NOMO-1 (cell line): Measurements from ENCODE around the gene PSMD1.
A peak's percentile ranks its signal among the peaks of the same experiment; 100 is the strongest.

Experiments
- DNase-seq, 2 experiments: peaks; one replicate each; lab custom pipeline; 2025; ENCODE audit not compliant: unreplicated experiment in 2 of 2; lab: John Stamatoyannopoulos, UW

PSMD1 gene

DNA sequence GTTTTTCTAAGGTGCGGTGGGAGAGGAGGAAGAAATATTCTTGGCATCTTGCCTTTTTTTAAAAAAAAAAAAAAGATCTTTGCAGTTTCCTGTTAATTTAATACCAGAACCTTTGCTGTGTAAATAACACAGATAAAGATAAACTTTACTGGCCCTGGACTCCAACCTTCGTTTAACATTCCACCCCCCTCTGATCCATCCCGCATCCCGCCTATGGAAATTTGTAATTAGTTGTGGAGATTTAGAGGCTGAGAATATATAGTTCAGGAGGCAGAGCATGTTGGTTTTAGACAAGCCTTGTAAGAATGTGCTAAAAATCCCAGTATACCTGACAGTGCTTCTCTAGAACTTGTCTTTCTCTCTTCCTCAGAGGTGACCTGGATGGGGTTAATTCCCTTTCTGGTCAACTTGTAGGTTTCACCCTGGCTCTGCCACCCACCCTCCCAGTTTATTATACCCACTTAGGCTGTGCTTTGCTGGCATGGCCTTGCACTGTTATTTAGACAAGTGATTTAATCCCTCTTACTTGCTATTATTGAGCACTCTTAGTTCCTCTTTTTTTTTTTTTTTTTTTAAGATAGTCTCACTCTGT is 22.3 kb upstream of the PSMD1 start:
- DNase-seq, result peak; percentile 3 to 47

DNA sequence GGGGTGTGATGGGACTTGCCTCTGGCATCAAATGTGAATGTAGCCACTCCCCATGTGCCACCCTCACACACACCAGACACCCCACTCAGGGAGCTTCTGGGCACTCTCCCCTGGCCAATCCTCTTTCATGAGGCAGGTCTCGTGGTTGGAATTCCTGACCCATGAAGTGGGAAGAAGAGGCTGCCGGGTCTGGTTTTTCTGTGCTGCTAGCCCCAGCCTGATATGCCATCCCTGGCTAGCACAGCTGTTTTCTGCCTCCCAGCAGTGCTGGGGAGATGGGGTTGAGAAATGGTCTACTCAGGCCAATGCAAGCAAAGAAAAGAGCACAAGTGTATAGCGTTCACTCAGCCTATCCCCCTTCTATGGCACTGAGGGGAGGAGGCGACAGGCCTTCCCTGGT is 20.5 kb upstream of the PSMD1 start:
- DNase-seq, result no peak

GRCh38 chr2:231036578-231037106 is 20.0 kb upstream of the PSMD1 start:
- DNase-seq, result no peak

DNA sequence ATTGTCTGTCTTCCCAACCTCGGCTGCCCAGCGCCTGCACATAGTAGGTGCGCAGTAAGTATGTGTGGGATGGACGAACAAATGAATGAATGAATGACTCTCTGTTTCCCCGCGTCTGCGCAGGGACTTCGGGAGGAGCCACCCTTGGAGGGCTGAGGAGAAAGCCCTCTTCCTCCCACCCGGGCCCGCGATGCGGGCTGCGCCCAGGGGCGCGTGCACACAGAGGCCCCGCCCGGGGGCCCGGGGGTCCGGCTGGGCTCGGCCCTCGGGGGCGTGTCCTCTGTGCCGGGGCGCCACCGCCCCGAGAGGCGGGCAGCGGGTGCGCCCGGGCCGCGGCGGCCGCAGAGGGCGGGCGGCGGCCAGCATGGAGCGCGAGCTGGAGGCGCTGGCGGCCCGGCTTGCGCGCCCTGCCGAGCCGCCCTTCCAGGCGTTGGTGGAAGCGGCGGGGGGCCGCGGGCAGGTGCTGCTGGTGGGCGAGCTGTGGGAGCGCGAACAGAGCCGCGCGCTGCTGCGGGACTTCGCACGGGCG is 19.4 kb upstream of the PSMD1 start, which contains the start of gene C2orf72:
Gene C2orf72, plus strand, starts transcription at position 322 of the 529 bp plus-strand sequence. Its CDS starts 43 bp downstream, at position 365.
- no peak for DNase-seq

GRCh38 chr2:231037731-231038482 is 18.8 kb upstream of the PSMD1 start:
- DNase-seq, result no peak

DNA sequence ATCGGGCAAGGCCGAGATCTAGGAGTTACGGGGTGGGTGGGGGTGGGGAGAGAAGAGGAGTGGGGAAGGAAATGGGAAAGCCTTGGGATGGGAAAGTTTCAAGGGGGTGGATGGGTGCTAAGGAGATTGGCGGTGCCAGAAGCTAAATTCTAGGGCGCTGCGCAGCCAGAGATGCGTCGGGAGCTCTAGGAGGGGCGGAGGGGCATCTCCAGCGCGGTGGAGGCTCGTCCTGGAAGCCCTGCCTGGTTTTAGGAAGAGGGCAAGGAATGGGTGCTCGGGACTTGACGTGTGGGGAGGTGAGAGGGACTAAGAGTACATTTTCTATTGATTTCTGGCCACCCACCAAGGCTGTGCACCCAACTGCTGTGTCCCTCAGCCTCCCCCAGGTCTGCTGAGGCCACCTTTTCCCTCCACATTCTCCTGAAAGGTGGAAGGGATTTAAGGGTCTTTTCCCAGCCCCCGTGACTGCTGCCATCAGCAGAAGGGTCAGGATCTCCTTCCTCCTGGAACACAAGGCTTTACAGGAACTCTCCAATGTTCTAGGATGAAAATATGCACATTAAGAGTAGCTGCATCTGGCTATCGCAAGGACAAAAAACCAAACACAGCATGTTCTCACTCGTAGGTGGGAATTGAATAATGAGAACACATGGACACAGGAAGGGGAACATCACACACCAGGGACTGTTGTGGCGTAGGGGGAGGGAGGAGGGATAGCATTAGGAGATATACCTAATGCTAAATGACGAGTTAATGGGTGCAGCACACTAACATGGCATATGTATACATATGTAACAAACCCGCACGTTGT is 18.0 kb upstream of the PSMD1 start:
- DNase-seq, result no peak

GRCh38 chr2:231039294-231039664 is 17.4 kb upstream of the PSMD1 start:
- no peak for DNase-seq

- no peak for DNase-seq
Measured at GRCh38 chr2:231039821-231040364, 16.8 kb upstream of the PSMD1 start.

DNA sequence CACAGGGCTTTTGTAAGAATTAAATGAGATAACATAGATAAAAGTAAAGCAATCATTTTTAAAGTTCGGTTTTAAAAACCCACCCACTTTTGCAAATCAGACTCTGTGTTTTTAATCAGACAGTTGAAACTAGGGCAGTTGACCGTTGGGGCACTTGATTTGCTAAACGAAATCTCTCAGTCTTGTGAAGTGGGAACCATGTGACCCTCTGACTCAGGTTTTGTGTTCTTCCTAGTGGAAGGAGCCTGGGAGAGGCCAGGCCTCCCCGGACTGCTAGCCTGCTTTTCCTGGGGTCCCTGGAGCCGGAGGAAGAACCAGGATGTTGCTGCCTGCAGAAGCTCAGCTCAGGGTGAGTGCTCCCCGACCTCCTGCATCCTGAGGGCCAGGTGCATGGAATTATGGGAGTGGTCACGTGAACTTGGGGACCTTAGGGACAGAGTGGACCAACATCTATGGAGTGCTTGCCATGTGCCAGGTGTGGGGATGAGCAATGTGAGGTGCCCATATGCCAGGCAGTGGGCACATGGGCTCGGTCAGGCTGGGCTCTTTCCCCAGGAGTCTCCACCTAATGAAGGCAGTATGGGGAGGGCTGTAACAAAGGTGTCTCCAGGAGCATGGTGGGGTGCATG is 15.5 kb upstream of the PSMD1 start:
- no peak for DNase-seq

DNA sequence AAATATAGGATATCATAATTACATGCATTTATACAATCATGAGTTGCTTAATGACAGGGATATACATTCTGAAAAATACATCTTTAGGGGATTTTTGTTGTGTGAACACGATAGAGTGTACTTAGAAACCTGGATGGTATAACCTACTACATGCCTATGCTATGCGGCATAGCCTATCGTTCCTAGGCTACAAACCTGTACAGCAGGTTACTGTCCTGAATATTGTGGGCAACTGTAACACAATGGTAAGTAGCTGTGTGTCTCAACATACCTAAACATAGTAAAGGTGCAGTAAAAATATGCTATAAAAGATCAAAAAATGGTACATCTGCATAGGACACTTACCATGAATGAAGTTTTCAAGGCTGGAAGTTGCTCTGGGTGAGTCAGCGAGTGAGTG is 12.9 kb upstream of the PSMD1 start:
- no peak for DNase-seq

DNA sequence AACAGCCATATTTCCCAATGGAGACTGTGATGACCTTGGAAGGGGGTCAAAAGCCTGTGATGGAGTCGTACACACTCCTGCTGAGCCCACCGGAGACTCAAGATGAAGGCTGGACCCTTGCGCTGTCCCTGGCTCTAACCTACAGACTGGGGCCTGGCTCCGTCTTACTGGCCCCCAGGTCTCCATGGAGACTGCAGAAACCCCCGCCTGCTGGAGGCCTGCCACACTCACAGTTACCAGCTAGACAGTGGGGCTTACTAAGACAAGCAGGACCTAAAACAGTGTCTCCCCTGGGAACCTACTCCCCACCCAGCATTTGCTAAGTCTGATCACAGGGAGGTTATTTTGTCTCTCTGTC is 9.8 kb upstream of the PSMD1 start:
- no peak for DNase-seq

DNA sequence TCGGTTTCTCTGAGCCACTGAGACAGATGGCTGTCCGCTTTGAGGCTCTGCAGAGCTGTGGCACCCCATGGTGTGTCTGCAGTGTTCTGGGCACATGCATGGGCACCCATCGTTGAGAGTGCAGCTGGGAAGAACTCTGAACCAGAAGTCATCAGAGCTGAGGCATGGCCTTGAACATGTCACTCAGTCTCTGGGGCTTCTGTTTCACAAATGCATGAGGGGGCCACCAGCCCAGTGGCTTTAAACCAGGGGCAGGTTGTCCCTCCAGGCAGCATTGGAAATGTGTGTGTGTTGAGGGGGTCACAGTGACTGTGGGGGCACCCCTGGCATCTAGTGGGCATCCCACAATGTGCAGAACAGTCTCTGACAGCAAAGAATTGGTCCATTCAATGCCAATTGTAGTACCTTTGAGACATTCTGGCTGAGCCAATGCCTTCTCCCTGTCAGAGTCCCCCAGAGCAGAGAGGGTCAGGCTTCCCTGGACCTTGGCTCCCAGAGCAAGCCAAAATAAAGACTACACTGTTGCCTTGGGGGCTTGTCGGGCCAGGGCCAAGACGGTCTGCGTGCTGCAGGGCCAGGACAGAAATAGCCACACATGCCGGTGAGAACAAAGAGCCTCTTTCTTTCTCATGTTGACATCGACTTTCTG is 9.3 kb upstream of the PSMD1 start:
- DNase-seq, result no peak

GRCh38 chr2:231047923-231048915 is 8.4 kb upstream of the PSMD1 start:
- DNase-seq, result no peak

DNA sequence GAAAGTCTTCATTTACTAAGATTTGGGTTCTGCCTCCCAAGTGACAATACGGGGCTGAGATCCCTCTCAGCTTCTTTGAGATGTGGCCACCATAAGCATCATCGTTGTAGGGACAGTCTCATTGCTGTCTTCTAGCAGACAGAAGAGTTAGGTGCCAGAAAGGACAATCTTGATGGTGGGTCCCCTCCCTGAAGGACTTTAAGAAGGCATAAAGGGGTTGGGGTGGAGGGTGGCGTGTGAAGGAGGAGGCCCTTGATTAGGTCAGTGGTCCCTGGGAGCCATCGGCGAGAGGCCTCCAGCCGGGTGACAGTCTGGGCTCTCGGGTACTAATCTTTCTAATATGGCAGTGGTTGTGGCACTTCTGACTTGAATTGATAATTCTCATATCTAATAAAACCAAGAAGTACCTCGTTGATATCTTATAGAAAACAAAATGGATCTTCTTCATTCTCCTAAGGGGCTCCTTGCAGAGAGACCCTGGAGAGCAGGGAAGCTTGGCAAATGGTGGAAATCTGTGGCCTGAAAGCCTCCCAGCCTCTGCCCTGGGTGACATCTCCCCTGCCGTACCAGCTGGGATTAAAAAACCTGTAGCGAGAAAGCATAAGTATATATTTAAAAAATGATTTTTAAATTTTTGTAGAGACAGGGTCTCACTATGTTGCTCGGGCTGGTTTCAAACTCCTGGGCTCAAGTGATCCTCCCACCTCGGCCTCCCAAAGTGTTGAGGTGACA is 7.2 kb upstream of the PSMD1 start:
- no peak for DNase-seq

DNA sequence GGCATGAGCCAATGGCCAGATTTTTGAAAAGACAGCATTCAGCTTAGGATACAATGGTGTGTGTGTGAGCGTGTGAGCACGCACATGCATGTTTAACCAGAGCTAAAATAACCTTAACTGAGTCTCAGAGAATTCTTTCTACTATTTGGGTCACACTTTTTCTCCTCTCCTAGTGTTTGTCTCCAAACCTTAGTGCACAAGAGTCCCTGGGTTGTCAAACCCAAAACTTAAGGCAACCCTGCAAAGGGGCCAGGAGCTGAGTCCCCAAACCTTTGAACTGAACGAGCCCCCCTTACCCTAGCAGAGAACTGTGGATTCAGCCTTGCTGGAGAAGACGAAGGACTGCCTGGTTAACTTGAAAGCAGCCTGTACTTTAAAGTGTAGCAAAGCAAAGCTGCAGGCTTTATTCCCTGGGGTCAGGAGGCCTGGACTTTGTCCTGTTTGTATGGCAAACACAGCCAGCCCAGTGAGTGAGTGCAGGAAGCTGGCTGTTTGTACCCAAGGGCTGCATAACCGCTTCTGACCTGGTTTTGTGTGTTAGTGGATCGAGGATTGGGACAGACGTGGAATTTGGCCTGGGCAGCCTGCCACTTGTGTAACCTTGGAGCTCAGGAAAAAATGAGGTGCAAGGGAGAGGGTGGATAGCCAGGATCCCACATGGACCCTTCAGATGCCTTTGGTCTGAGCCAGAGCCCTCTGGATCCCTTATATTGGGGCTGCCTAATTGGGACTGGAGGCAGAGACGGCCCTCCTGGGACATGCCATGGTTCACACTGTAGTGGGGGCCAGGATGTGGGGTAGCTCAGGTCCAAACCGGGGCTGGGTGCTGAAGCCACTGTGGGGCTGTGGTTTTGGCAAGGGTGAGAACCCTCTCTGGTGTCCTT is 6.4 kb upstream of the PSMD1 start:
- DNase-seq, result no peak

DNA sequence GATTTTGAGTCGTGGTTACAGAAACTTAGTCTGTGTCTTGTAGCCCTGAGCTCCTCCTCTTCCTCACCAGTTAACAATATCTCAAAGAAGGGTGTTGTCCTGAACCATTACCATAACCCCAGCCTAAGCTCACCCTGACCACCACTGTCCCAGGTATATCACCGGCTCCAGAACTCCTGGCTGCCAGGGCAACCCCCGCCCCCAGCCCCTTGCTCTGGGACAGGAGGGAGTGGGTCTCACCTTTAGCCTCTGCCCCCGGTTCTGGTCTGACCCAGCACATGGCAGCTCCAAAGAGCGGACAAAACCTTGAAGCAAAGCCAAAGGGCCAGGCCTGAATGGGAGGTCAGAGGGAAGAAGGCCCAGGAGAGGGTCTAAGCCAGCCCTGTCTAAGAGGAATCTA is 5.6 kb upstream of the PSMD1 start:
- DNase-seq, result no peak
